ENCODE measurements around the gene RAB6B.

Gene RAB6B

DNA sequence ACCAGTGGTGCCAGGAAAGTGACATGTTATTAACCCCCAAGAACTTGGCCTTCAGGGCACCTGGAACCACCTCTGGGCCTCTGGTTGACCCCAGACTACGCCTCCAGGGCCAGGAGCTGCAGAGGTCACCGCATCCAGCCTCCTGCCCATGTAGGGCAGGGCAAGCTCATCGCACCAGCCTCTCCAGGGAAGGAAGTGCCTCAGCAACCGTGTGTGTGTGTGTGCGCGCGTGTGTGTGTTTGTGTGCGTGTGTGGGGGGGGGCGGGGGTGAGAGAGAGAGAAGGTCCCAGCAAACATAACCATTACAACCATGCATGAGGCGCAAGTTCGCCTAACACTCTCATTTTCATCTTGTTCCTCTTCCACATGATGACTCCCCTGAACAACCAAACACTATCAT is 31.8 kb downstream of the RAB6B start:
- no peak overlapping the region for H3K27ac ChIP-seq (ENCODE audit: extremely low read depth, low read depth, low read length)
- POLR2A ChIA-PET = no interaction called here
- CTCF ChIA-PET = no interaction called here
- H3K4me1 ChIP-seq (ENCODE audit: control insufficient read depth, insufficient read depth, low read length) = no peaks in the 10 kb centered on the region
- H3K4me3 ChIP-seq (ENCODE audit: low read depth, low read length) = no peak overlapping the region
- H3K9me3 ChIP-seq (ENCODE audit: control insufficient read depth, insufficient read depth, low read depth, low read length) = no peaks in the 10 kb centered on the region
- no peaks in the 10 kb centered on the region for H3K36me3 ChIP-seq (ENCODE audit: control insufficient read depth in 2 of 2, insufficient read depth in 1 of 2, low read length in 2 of 2)
- TF ChIP-seq ZNF548 (tag by site-specific recombination; IDR thresholded peaks at IDR 0.05) (no peak), PRDM1 (tag by site-specific recombination; IDR thresholded peaks at IDR 0.05) (no peak), ZNF610 (tag by site-specific recombination; IDR thresholded peaks at IDR 0.05; ENCODE audit: borderline replicate concordance) (no peak), ZNF391 (tag by site-specific recombination; IDR thresholded peaks at IDR 0.05; ENCODE audit: borderline replicate concordance, low read depth) (no peak), ZNF132 (tag by site-specific recombination; IDR thresholded peaks at IDR 0.05; ENCODE audit: borderline replicate concordance) (no peak), ZBTB1 (tag by site-specific recombination; IDR thresholded peaks at IDR 0.05) (no peak), ZNF140 (tag by site-specific recombination; IDR thresholded peaks at IDR 0.05) (no peak), HOXA7 (CRISPR knock-in tag; IDR thresholded peaks at IDR 0.05; ENCODE audit: borderline replicate concordance) (no peak)
- TF ChIP-seq, protein P1, sequence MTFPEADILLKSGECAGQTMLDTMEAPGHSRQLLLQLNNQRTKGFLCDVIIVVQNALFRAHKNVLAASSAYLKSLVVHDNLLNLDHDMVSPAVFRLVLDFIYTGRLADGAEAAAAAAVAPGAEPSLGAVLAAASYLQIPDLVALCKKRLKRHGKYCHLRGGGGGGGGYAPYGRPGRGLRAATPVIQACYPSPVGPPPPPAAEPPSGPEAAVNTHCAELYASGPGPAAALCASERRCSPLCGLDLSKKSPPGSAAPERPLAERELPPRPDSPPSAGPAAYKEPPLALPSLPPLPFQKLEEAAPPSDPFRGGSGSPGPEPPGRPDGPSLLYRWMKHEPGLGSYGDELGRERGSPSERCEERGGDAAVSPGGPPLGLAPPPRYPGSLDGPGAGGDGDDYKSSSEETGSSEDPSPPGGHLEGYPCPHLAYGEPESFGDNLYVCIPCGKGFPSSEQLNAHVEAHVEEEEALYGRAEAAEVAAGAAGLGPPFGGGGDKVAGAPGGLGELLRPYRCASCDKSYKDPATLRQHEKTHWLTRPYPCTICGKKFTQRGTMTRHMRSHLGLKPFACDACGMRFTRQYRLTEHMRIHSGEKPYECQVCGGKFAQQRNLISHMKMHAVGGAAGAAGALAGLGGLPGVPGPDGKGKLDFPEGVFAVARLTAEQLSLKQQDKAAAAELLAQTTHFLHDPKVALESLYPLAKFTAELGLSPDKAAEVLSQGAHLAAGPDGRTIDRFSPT (tag by site-specific recombination; IDR thresholded peaks at IDR 0.05) = no peak
- TF ChIP-seq, protein P2, sequence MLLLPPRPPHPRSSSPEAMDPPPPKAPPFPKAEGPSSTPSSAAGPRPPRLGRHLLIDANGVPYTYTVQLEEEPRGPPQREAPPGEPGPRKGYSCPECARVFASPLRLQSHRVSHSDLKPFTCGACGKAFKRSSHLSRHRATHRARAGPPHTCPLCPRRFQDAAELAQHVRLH (tag by site-specific recombination; IDR thresholded peaks at IDR 0.05) = no peak
- TF ChIP-seq, protein P3, sequence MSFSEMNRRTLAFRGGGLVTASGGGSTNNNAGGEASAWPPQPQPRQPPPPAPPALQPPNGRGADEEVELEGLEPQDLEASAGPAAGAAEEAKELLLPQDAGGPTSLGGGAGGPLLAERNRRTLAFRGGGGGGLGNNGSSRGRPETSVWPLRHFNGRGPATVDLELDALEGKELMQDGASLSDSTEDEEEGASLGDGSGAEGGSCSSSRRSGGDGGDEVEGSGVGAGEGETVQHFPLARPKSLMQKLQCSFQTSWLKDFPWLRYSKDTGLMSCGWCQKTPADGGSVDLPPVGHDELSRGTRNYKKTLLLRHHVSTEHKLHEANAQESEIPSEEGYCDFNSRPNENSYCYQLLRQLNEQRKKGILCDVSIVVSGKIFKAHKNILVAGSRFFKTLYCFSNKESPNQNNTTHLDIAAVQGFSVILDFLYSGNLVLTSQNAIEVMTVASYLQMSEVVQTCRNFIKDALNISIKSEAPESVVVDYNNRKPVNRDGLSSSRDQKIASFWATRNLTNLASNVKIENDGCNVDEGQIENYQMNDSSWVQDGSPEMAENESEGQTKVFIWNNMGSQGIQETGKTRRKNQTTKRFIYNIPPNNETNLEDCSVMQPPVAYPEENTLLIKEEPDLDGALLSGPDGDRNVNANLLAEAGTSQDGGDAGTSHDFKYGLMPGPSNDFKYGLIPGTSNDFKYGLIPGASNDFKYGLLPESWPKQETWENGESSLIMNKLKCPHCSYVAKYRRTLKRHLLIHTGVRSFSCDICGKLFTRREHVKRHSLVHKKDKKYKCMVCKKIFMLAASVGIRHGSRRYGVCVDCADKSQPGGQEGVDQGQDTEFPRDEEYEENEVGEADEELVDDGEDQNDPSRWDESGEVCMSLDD (tag by site-specific recombination; IDR thresholded peaks at IDR 0.05) = no peak

DNA sequence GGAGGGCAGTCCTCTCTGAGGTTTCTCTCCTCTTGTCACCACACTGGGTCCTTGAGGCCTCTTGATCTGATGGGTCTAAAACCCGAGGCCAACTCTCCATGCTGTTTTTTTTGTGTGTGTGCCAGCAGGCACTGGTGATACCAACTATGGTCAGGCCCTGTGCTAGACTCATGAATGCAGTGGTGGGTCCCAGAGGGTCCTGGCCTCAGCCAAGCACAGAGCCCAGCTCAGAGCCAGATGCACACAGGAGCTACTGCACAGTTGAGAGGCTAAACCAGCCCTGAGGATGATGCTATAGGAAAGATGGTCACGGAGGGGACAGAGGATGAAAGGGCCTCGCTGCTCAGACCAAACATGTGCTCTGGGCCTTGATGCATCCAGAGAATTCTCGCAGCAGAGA is 33.5 kb downstream of the RAB6B start:
- H3K36me3 ChIP-seq (ENCODE audit: control insufficient read depth in 2 of 2, insufficient read depth in 1 of 2, low read length in 2 of 2) = no peaks in the 10 kb centered on the region
- CTCF ChIA-PET = no interaction called here
- POLR2A ChIA-PET = no interaction called here
- no peak for TF ChIP-seq ZNF785 (tag by site-specific recombination; IDR thresholded peaks at IDR 0.05)
- no peak for TF ChIP-seq ZNF629 (tag by site-specific recombination; IDR thresholded peaks at IDR 0.05)
- no peak for TF ChIP-seq ZNF2 (tag by site-specific recombination; IDR thresholded peaks at IDR 0.05)
- TF ChIP-seq MYNN (tag by site-specific recombination; IDR thresholded peaks at IDR 0.05; ENCODE audit: borderline replicate concordance) = no peak
- no peak for TF ChIP-seq ZNF510 (tag by site-specific recombination; IDR thresholded peaks at IDR 0.05; ENCODE audit: insufficient replicate concordance)
- TF ChIP-seq ZNF350 (tag by site-specific recombination; IDR thresholded peaks at IDR 0.05) = no peak
- TF ChIP-seq, protein P4, sequence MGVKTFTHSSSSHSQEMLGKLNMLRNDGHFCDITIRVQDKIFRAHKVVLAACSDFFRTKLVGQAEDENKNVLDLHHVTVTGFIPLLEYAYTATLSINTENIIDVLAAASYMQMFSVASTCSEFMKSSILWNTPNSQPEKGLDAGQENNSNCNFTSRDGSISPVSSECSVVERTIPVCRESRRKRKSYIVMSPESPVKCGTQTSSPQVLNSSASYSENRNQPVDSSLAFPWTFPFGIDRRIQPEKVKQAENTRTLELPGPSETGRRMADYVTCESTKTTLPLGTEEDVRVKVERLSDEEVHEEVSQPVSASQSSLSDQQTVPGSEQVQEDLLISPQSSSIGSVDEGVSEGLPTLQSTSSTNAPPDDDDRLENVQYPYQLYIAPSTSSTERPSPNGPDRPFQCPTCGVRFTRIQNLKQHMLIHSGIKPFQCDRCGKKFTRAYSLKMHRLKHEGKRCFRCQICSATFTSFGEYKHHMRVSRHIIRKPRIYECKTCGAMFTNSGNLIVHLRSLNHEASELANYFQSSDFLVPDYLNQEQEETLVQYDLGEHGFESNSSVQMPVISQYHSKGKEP (tag by site-specific recombination; IDR thresholded peaks at IDR 0.05) = no peak
- TF ChIP-seq ZFP41 (tag by site-specific recombination; IDR thresholded peaks at IDR 0.05; ENCODE audit: borderline replicate concordance) = no peak
- no peak for TF ChIP-seq ZNF19 (tag by site-specific recombination; IDR thresholded peaks at IDR 0.05; ENCODE audit: low read depth)
- no peak for TF ChIP-seq ZNF501 (tag by site-specific recombination; IDR thresholded peaks at IDR 0.05)
- no peak for TF ChIP-seq ZNF621 (tag by site-specific recombination; IDR thresholded peaks at IDR 0.05)
- no peak for TF ChIP-seq ZFP3 (tag by site-specific recombination; IDR thresholded peaks at IDR 0.05; ENCODE audit: low read depth)
- TF ChIP-seq ZBTB20 (tag by site-specific recombination; IDR thresholded peaks at IDR 0.05) = no peak
- no peak for TF ChIP-seq ZBTB17 (tag by site-specific recombination; IDR thresholded peaks at IDR 0.05)
- no peak for TF ChIP-seq ZNF292 (tag by site-specific recombination; IDR thresholded peaks at IDR 0.05; ENCODE audit: borderline replicate concordance, low read depth)
- no peak for TF ChIP-seq ZNF157 (tag by site-specific recombination; IDR thresholded peaks at IDR 0.05)
- TF ChIP-seq, protein P5, sequence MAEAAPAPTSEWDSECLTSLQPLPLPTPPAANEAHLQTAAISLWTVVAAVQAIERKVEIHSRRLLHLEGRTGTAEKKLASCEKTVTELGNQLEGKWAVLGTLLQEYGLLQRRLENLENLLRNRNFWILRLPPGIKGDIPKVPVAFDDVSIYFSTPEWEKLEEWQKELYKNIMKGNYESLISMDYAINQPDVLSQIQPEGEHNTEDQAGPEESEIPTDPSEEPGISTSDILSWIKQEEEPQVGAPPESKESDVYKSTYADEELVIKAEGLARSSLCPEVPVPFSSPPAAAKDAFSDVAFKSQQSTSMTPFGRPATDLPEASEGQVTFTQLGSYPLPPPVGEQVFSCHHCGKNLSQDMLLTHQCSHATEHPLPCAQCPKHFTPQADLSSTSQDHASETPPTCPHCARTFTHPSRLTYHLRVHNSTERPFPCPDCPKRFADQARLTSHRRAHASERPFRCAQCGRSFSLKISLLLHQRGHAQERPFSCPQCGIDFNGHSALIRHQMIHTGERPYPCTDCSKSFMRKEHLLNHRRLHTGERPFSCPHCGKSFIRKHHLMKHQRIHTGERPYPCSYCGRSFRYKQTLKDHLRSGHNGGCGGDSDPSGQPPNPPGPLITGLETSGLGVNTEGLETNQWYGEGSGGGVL (tag by site-specific recombination; IDR thresholded peaks at IDR 0.05) = no peak

More for the DNA sequence above, 33.5 kb downstream of the RAB6B start:
- Histone ChIP-seq H3K4me1 (ENCODE audit: control insufficient read depth, insufficient read depth, low read length) (no peaks in the 10 kb centered on the region), H3K9me3 (ENCODE audit: control insufficient read depth, insufficient read depth, low read depth, low read length) (no peaks in the 10 kb centered on the region), H3K4me3 (ENCODE audit: low read depth, low read length) (no peak overlapping the region), H3K27ac (ENCODE audit: extremely low read depth, low read depth, low read length) (no peak overlapping the region)

Data from HEK293 (cell line).